HG02938 (cell line): ENCODE measurements around the gene PRRT2.
A peak's percentile ranks its signal among the peaks of the same experiment; 100 is the strongest.

Experiments used
- ATAC-seq: cut with Tn5 transposase; IDR thresholded peaks from one replicate; pipeline ENCODE4 v1.9.1; 2021; ENCODE audit warnings: mild to moderate bottlenecking, moderate library complexity; ENCODE audit not compliant: unreplicated experiment

PRRT2 gene

GRCh38 chr16:29811170-29811895, 660 bp upstream of the PRRT2 start:
- ATAC-seq, result no peak

- ATAC-seq, result no peak
Measured at GRCh38 chr16:29812754-29813643, 1.0 kb downstream of the PRRT2 start.

GRCh38 chr16:29813644-29814562, 1.9 kb downstream of the PRRT2 start:
- ATAC-seq, result no peak

GRCh38 chr16:29814592-29814991, 2.6 kb downstream of the PRRT2 start:
- ATAC-seq, result no peak

GRCh38 chr16:29815032-29815721, 3.2 kb downstream of the PRRT2 start:
- no peak for ATAC-seq

GRCh38 chr16:29815793-29816693, 4.0 kb downstream of the PRRT2 start, which contains the start of gene PAGR1:
Gene PAGR1, plus strand, starts transcription at chr16:29816152. Its CDS starts 374 bp downstream, at chr16:29816526.
- peak; percentile 63 for ATAC-seq

GRCh38 chr16:29816694-29817441, 4.9 kb downstream of the PRRT2 start:
- ATAC-seq, result no peak

- ATAC-seq, result no peak
Measured at GRCh38 chr16:29818082-29818481, 6.1 kb downstream of the PRRT2 start.

- ATAC-seq, result no peak
Measured at GRCh38 chr16:29819506-29819905, 7.5 kb downstream of the PRRT2 start.

- ATAC-seq, result no peak
Measured at GRCh38 chr16:29820271-29820701, 8.3 kb downstream of the PRRT2 start, which contains the start of gene MVP. Gene MVP, plus strand, starts transcription at chr16:29820462. Its CDS starts 10,088 bp downstream, at chr16:29830550.

- ATAC-seq, result no peak
Measured at GRCh38 chr16:29820730-29821642, 9.0 kb downstream of the PRRT2 start.

GRCh38 chr16:29821643-29822115, 9.7 kb downstream of the PRRT2 start:
- no peak for ATAC-seq

GRCh38 chr16:29824589-29825144, 12.7 kb downstream of the PRRT2 start:
- ATAC-seq, result no peak

GRCh38 chr16:29825145-29826044, 13.4 kb downstream of the PRRT2 start:
- no peak for ATAC-seq

GRCh38 chr16:29826342-29826695, 14.3 kb downstream of the PRRT2 start:
- no peak for ATAC-seq

- no peak for ATAC-seq
Measured at GRCh38 chr16:29830774-29831173, 18.8 kb downstream of the PRRT2 start.
